NCI-H510A (cell line): ENCODE data around the gene KBTBD12.
"Not testable (repeated sequence)": the region's sequence is repeated elsewhere in the genome, so short reads cannot be mapped to it uniquely, and the experiment has no call there.

Experiments used
- DNase-seq: peaks from one replicate; lab custom pipeline; 2025; lab: John Stamatoyannopoulos, UW

Gene KBTBD12

GRCh38 chr3:127905556-127905955, 9.5 kb upstream of the KBTBD12 start:
- DNase-seq = no peak

DNA sequence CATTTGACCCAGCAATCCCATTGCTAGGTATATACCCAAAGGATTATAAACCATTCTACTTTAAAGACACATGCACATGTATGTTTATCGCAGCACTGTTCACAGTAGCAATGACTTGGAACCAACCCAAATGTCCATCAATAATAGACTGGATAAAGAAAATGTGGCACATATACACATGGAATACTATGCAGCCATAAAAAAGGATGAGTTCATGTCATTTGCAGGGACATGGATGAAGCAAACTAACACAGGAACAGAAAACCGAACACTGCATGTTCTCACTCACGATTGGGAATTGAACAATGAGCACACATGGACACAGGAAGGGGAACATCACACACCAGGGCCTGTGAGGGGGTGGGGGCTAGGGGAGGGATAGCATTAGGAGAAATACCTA, 8.4 kb upstream of the KBTBD12 start:
- DNase-seq = not testable (repeated sequence)

DNA sequence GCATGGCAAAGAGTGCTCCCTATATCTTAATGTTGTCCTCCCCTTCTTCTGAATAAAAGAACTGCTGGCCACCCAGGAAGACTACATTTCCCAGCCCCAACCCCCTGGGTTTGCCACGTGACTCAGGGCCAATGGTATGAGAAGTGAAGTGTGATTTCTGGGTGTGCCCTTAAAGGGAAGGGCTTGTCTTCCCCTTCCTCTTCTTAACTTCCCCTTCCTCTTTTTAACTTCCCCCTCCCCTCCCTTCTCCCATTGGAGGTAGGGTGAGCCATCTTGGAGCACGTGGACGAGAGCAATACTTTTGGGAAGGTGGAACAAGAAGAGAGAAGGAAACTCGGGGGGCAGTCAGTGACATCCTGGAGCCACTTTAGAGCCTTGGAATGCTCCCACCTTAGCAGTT, 6.8 kb upstream of the KBTBD12 start:
- no peak for DNase-seq

GRCh38 chr3:127908951-127909350, 6.1 kb upstream of the KBTBD12 start:
- DNase-seq = no peak

DNA sequence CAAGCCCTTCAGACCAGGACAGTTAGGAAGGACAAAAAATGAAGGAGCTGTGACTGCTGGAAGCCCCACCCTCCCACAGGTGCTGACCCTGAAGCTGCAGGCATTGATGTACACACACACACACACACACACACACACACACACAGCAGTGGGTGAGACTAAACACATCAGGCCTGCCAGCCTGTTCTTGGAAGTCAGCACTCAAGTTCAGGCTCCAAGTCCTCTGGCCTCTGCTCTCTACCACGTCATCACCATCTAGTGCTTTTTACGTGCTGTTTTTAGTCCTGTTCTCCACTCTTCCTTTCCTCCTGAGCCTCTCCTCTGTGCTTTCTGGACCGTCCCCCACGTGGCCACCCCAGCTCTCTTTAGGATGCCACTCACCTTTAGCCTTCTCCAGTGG, 5.4 kb upstream of the KBTBD12 start:
- DNase-seq = no peak

DNA sequence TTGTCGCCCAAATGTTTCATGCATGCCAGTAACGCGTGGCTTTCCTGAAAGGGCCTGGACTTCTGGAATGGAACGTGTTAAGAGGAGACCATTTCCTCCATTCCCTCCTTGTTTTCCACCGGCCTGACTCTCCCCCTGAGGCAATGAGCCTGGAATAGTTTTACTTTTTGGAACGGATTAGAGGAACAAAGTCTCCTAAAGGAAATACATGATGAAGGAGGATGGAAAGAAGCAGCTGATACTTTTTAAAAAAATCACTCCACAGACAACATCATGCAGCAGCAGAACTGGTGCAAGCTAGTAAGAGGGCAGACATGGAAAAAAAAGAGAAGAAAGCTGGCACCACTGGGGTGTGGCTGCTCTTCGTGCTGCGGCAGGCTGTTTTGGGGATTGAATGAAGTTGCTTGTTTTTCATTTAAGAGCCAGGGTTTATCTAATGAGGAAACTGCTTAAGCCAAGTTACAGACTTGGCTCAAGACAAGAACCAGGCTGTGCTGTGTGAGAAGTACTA, 3.6 kb upstream of the KBTBD12 start:
- no peak for DNase-seq

DNA sequence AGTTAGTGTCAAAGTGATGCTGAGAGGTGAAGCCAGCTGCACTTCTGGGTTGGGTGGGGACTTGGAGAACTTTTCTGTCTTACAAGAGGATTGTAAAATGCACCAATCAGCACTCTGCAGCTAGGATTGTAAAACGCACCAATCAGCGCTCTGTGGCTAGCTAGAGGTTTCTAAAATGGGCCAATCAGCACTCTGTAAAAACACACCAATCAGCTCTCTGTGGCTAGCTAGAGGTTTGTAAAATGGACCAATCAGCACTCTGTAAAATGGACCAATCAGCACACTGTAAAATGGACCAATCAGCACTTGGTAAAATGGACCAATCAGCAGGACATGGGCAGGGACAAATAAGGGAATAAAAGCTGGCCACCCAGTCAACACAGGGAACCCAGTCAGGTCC, 1.2 kb upstream of the KBTBD12 start:
- not testable (repeated sequence) for DNase-seq

DNA sequence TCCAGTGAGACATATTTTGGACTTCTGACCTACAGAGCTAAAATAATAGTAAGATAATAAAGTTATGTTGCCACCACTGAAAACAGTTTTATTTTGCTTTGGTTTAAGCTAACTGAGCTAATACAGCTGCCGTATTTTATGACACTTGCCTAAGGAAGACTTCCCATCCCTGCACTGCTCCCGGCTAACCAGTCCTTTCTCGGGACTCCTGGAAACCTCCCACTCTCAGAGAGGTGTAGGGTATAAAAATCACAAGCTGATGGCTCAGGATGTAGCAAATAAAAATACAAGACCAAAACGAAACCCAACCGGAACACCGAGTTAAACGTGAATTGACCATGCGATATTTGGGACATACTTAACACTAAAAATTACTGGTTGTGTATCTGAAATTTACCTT, 448 bp upstream of the KBTBD12 start:
- no peak for DNase-seq

GRCh38 chr3:127915937-127916493, 983 bp downstream of the KBTBD12 start:
- DNase-seq = no peak

DNA sequence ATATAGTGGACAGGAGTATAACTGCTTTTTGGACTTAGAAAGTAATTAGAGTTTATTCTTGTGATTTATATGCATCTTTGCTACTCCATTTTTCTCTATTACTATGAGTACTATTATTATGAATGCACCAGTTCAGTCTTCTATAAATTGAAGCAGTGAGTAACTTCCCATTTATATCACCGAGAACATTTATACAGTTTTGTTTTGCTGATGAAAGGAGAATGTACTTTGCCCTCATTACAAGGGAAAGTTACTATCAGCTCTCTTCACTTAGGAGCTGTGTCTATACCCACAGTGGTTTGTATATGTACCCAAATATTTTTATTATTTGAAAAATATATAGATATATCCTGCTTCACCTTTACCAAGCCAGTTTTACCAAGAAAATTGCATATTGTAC, 5.7 kb downstream of the KBTBD12 start:
- DNase-seq = no peak

GRCh38 chr3:127923611-127924010, 8.6 kb downstream of the KBTBD12 start:
- no peak for DNase-seq

- DNase-seq = no peak
Observed at GRCh38 chr3:127925384-127925783, 10.4 kb downstream of the KBTBD12 start.

GRCh38 chr3:127927829-127928604, 13.0 kb downstream of the KBTBD12 start:
- no peak for DNase-seq

DNA sequence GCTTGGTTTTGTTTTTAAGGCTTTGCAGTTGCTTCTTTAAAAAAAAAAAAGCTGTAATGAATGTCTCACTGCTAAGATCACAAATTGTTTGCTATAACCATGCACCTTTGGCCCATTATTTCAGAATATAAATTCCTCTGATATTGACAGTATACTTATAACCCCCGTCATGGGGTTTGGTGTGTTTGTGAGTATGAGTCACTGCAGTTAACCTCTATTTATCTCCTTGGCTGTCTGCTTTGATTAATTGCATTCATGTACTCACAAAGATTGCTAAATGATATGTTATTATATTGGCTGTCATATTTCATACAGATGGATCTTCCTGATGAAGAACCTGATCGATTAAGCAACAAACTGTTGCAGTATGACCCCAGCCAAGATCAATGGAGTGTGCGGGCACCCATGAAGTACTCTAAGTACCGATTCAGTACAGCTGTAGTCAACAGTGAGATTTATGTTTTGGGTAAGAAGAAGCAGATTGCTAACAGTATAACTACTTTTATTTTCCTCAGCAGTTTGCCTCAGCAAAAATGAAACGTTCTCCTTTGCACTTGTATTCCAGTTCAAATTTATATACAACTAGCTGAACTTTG, 14.9 kb downstream of the KBTBD12 start:
- DNase-seq = no peak

GRCh38 chr3:127933396-127933795, 18.4 kb downstream of the KBTBD12 start:
- DNase-seq = no peak

- no peak for DNase-seq
Observed at GRCh38 chr3:127938800-127939199, 23.8 kb downstream of the KBTBD12 start.

- no peak for DNase-seq
Observed at GRCh38 chr3:127940116-127940515, 25.1 kb downstream of the KBTBD12 start.

- no peak for DNase-seq
Observed at GRCh38 chr3:127942613-127943012, 27.6 kb downstream of the KBTBD12 start.

DNA sequence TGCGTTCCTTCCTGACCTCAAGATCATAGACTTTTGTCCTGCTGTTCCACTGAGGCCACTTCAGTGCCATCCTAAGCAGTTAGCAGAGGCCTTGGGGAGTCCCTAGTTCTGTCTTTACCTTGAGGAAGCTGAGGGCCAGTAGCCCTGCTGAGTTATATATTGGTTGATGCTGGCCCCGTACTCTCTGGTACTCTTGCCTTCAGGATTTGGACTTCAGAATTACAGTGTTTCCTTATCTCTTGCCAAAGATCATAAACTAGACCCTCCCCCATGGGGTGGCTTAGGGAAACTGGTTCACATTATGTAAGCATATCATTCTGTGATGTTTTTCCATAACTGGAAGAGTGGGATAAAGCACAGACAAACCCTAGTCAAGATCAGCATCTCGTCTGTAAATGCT, 33.2 kb downstream of the KBTBD12 start:
- no peak for DNase-seq

DNA sequence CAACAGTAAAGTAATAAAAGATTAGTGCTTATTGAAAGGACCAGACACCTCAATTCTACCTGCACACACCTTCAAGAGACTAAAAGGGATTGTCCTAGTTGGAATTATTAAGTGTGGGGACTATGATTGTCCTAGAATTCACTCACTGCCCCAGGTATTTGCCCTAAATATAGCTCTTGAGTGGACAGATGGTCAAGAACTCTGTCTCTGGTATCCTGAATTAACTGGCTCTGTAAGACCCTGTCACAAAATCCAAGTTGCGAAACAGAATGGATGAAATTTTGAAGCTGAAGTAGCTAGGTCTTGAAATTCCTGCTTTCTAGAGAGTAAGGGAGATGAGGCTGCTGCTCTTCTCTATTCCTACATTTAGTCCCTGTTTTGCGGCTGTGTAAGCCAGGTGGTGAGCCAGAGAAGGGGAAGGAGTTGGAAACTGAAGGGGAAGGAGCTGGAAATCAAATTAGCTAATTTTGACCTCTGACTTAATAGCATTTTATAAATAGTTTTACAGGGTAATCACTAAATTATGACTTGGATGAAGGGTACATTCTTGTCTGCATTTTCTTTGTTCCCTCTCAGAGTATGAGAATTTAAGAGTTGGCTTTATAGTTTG, 34.5 kb downstream of the KBTBD12 start:
- no peak for DNase-seq

DNA sequence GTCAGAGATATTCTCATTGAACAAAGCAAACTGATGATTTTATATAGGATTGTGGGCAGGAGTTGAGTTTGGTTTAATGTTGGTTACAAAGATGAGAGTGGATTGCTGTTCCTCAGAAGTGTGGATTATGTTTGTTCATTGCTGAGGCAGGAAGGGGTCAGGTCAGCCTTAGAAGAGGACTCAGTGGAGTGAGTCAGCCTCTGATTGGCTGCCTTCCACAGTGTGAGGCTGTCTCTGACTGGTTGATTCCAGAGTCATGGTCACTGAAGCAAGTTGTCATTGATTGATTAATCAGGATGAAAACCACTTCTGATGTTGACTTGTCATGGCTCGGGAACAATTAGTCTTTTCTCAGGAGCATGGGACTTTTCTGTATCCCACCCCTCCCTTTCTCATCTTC, 36.2 kb downstream of the KBTBD12 start:
- DNase-seq = no peak

DNA sequence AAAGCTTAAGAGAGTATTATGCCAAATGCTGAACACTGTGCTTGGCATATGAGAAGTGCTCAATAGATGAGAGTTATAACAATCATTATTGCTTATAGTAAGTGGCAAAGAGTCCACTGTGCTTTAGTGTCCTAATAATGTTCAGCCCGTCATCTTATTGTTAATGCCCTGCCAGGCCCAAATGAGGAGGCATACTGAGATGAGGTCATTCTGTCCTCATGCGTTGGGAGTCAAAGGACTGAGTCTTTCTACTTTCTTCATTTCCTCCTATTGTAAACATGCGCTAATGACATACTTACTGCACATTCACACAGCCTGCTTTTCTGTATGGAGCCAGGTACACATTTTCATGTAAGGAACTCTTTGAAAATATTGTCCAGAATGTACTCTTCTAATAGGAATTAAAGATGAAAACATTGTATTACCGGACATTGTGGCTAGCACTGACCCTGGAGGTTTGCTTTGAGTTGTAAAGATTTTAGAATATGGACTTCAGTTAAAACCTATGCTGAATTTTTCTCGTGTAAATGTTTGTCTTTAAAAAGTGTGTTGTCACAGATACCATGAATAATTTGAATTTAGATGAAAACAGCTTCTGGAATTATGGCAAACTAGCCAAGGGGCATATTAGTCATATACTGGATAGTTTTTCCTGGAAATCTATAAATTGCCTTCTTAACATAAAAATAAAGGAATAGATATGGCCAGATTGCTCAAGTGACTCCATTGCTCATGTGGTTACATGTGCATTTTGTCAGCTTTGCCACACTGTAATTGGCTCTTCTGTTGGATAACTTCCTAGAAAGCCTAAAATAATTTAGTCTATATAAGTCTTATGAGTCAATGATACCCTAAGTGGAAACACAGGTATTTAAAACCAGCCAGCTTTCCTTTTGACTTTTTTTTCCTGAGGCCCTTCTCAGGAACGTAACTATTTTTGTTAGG, 38.3 kb downstream of the KBTBD12 start:
- DNase-seq = no peak
